Kidney (tissue), 14 donors: ENCODE results near the gene FOXF2. TPM values are rescaled to one million over a fixed set of nuclear protein-coding genes. Genes with fewer than 3 reads are reported as not detected.
"Not testable (repeated sequence)": the region's sequence is repeated elsewhere in the genome, so short reads cannot be mapped to it uniquely, and the experiment has no call there.

Experiments used
- DNase-seq, 5 donors: peaks; one replicate each; pipeline ENCODE4 v3.0.0-alpha.2; 2013 to 2020
- FAIRE-seq: peaks from 2 replicates; lab custom pipeline; 2012; peaks lifted over from hg19 to GRCh38; lab: Jason Lieb, UNC
- H3K27ac ChIP-seq, 2 donors: one replicate each; pipeline ENCODE4 v1.7.0; 2013; ENCODE audit warnings: low read depth in 2 of 2, low read length in 2 of 2, inconsistent platforms in 1 of 2
- H3K27me3 ChIP-seq: one replicate; pipeline ENCODE4 v1.7.1; 2013; ENCODE audit warnings: low read length, inconsistent platforms; ENCODE audit not compliant: control insufficient read depth, insufficient read depth
- H3K36me3 ChIP-seq, 3 donors: one replicate each; pipeline versions ENCODE4 v1.7.0 to v1.7.1; 2013; ENCODE audit warnings: low read length in 3 of 3, control low read depth in 1 of 3, inconsistent platforms in 1 of 3; ENCODE audit not compliant: insufficient read depth in 3 of 3, control insufficient read depth in 2 of 3
- H3K4me1 ChIP-seq, 3 donors: one replicate each; pipeline versions ENCODE4 v1.7.0 to v1.7.1; 2013; ENCODE audit warnings: low read length in 3 of 3, inconsistent platforms in 1 of 3, low read depth in 1 of 3; ENCODE audit not compliant: control insufficient read depth in 2 of 3, insufficient read depth in 2 of 3
- H3K4me3 ChIP-seq, 3 donors: one replicate each; pipeline versions ENCODE4 v1.7.0 to v1.8.1; 2013; ENCODE audit warnings: low read length in 3 of 3, control low read depth in 1 of 3, inconsistent platforms in 1 of 3
- H3K9ac ChIP-seq, 3 donors: one replicate each; pipeline versions ENCODE4 v1.7.0 to v1.7.1; 2013; ENCODE audit warnings: low read length in 3 of 3, control low read depth in 1 of 3, inconsistent platforms in 1 of 3
- H3K9me3 ChIP-seq, 3 donors: one replicate each; pipeline versions ENCODE4 v1.7.0 to v1.7.1; 2013; ENCODE audit warnings: low read length in 3 of 3, control low read depth in 1 of 3, inconsistent platforms in 1 of 3; ENCODE audit not compliant: control insufficient read depth in 2 of 3, insufficient read depth in 1 of 3
- CTCF ChIP-seq: IDR thresholded peaks from 3 replicates; pipeline ENCODE4 v1.5.1; 2012; ENCODE audit warnings: mild to moderate bottlenecking, moderate library complexity, borderline replicate concordance; ENCODE audit not compliant: insufficient read depth; ENCODE audit errors: extremely low read depth
- intact Hi-C: fragments of 100-400 bp; cut with DNase I; formaldehyde crosslinking; loops from one replicate; pipeline ENCODE4 v1.11.1; 2022
- polyA plus RNA-seq: library from polyadenylated mRNA; stranded (reverse); fragments of 350-450 nt; fragmentation: Illumina TruSeq; extraction: RNeasy Lipid Tissue Mini Kit (QIAGEN cat#74804); gene quantifications from one replicate; pipeline ENCODE4 v1.2.3, GENCODE V29; 2014; ENCODE audit warnings: low read depth, low replicate concordance; ENCODE audit not compliant: insufficient read depth
- total RNA-seq: library from RNA; stranded (reverse); fragmentation: NEBNext Ultra II Directional; extraction: Animal tissue kit (Norgen Biotek cat#: 25700); gene quantifications from one replicate; pipeline ENCODE4 v1.2.1, GENCODE V29; 2021
- donor health status: control.
- donor health status: control.
- donor health status: control.
- donor health status: control.
- donor health status: control.
- donor health status: DM: yes; HTN: yes; CAD: no.
- donor health status: Normal renal cell carcinoma (clear cell type).

FOXF2 gene
- total and polyA plus RNA-seq, 2 donors from 2014 or later, result 0.44 TPM; not detected in 1

DNA sequence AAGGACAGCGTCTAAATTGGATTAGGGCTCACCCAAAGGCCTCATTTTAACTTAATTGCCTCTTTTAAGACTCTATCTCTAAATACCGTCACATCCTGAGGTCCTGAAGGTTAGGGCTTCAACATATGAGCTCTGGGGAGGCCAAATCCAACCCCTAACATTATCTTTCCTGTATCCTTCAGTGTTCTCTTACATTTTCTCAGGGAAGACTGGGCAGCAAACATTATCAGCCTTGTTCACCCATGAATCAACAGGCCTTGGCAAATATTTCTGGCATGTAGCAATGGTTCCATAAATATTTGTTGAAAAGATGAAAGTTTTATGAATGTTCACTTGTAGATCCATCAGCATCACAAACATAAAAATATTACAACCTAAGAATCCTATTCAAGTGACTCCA is 24.6 kb upstream of the FOXF2 start:
- Histone ChIP-seq H3K9me3 (no peaks in the 10 kb centered on the region), H3K4me3 (no peak overlapping the region), H3K4me1 (no peaks in the 10 kb centered on the region), H3K9ac (no peak overlapping the region), H3K36me3 (no peaks in the 10 kb centered on the region), H3K27ac (no peak overlapping the region), H3K27me3 (no peaks in the 10 kb centered on the region)
- no peak for TF ChIP-seq CTCF
- intact Hi-C loops, result no loop called here
- peak in 1 of 5 donors; percentile 9 for DNase-seq
- FAIRE-seq, result no peak

- Histone ChIP-seq H3K36me3 (no peaks in the 10 kb centered on the region), H3K4me3 (no peak overlapping the region), H3K9ac (no peak overlapping the region), H3K27me3 (no peaks in the 10 kb centered on the region), H3K27ac (no peak overlapping the region), H3K4me1 (no peaks in the 10 kb centered on the region), H3K9me3 (no peaks in the 10 kb centered on the region)
- intact Hi-C loops, result no loop called here
- FAIRE-seq (no peak), DNase-seq (no peak)
- no peak for TF ChIP-seq CTCF
Observed at GRCh38 chr6:1365686-1366085, 23.7 kb upstream of the FOXF2 start.

- Histone ChIP-seq H3K9me3 (peaks cover 0 to 8% (median 0%) of the 10 kb centered on the region in 3 donors), H3K4me1 (no peaks in the 10 kb centered on the region), H3K4me3 (no peak overlapping the region), H3K27me3 (no peaks in the 10 kb centered on the region), H3K36me3 (no peaks in the 10 kb centered on the region), H3K9ac (no peak overlapping the region), H3K27ac (no peak overlapping the region)
- no peak for TF ChIP-seq CTCF
- intact Hi-C loops, result no loop called here
- no peak for DNase-seq
- no peak for FAIRE-seq
Observed at GRCh38 chr6:1367771-1368170, 21.6 kb upstream of the FOXF2 start.

DNA sequence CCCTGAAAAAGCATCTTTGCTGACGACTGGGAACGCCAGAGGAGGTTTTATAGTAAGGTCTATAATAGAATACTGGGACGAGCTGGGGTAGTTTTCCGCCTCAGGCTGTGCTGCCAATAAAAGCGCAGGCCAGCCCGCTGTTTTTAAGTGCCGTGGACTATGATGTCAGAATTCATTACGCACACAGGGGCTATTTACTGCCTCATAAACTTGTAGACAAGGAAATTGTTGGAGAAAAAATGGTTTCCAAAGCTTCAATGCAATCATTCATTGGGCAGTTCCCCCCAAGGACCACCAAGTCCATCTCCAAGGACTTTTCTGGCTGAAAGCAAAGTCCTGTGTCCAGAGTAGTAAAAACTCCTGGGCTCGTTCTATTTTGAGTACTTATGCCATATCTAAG is 20.4 kb upstream of the FOXF2 start:
- FAIRE-seq, result no peak
- no peak for TF ChIP-seq CTCF
- Histone ChIP-seq H3K9ac (no peak overlapping the region), H3K27me3 (no peaks in the 10 kb centered on the region), H3K27ac (no peak overlapping the region), H3K4me1 (no peaks in the 10 kb centered on the region), H3K9me3 (peaks cover 0 to 8% (median 0%) of the 10 kb centered on the region in 3 donors), H3K36me3 (no peaks in the 10 kb centered on the region), H3K4me3 (no peak overlapping the region)
- intact Hi-C loops, result no loop called here
- peak in 1 of 5 donors; percentile 41 for DNase-seq

DNA sequence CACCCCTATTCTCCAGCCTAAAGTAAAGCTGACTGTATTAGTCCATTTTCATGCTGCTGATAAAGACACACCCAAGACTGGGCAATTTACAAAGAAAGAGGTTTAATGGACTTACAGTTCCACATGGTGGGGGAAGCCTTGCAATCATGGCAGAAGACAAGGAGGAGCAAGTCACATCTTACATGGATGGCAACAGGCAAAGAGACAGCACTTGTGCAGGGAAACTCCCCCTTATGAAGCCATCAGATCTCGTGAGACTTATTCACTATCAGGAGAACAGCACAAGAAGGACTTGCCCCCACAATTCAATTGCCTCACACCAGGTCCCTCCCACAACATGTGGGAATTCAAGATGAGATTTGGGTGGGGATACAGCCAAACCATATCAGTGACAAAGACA is 19.7 kb upstream of the FOXF2 start:
- H3K36me3 ChIP-seq, intact Hi-C loops, DNase-seq, FAIRE-seq, H3K27me3 ChIP-seq, H3K27ac ChIP-seq, H3K4me3 ChIP-seq, H3K4me1 ChIP-seq, H3K9ac ChIP-seq, H3K9me3 ChIP-seq: not testable (repeated sequence)
